HCT116 (cell line): ENCODE results near the gene EEF1AKMT4. TPM values are rescaled to one million over a fixed set of nuclear protein-coding genes. Genes with fewer than 3 reads are reported as not detected.
A peak's percentile ranks its signal among the peaks of the same experiment; 100 is the strongest.

Experiments used
- ATAC-seq: fragments of 200-7000 bp; cut with Tn5 transposase; 2 replicates; pipeline ENCODE4 v1.9.1; 2020; ENCODE audit warnings: mild to moderate bottlenecking, moderate library complexity
- Bru-seq: library from RNA; stranded (reverse); fragments of 400-500 nt; gene quantifications from one replicate; lab custom pipeline; 2021; lab: Mats Ljungman, UMichigan
- BruChase-seq, 2 experiments: library from RNA; stranded (reverse); fragments of 400-500 nt; gene quantifications; one replicate each; lab custom pipeline; 2021; lab: Mats Ljungman, UMichigan
- BruUV-seq: library from RNA; stranded (reverse); fragments of 400-500 nt; replicated peaks from 2 replicates; lab custom pipeline; 2021; lab: Mats Ljungman, UMichigan
- CTCF ChIA-PET: fragments of 300-600 bp; sonication (Branson Sonifier 250); formaldehyde crosslinking; loops from one replicate; lab custom pipeline; 2021; ENCODE audit warnings: antibody characterized with exemption; lab: Charles Lee
- POLR2A ChIA-PET: fragments of 300-600, 350-600 bp; sonication (Branson Sonifier 250); formaldehyde crosslinking; loops from one replicate; lab custom pipeline; 2021; ENCODE audit warnings: antibody characterized with exemption; lab: Charles Lee
- RAD21 ChIA-PET, 2 experiments: fragments of 300-600 bp; sonication (Branson Sonifier 250); formaldehyde crosslinking; loops; one replicate each; lab custom pipeline; 2023; ENCODE audit warnings: low total read pairs in 2 of 2; ENCODE audit not compliant: uncharacterized antibody in 2 of 2, unreplicated experiment in 2 of 2, low non-redundant PET in 1 of 2; lab: Charles Lee
- DNase-seq: peaks from one replicate; pipeline ENCODE4 v3.0.0-alpha.2; 2010; ENCODE audit warnings: low read depth, low spot score
- H2AFZ ChIP-seq: fragments of 200-600 bp; shearing (Covaris generic), sonication (generic); 2 replicates; pipeline ENCODE4 v1.6.1; 2017; ENCODE audit warnings: low read depth, mixed run types, mixed read lengths, antibody characterized with exemption, low read length; ENCODE audit not compliant: poor library complexity, severe bottlenecking
- H3K27ac ChIP-seq: 2 replicates; pipeline ENCODE4 v1.5.1; 2012; ENCODE audit warnings: low read depth, low read length
- H3K27me3 ChIP-seq: fragments of 200-600 bp; sonication (generic); 2 replicates; pipeline ENCODE4 v1.6.1; 2016; ENCODE audit warnings: mixed run types, low read length, mixed read lengths; ENCODE audit not compliant: insufficient read depth
- H3K36me3 ChIP-seq, 2 experiments: fragments of 200-500 bp in 1 of 2; fragments of 200-600 bp in 1 of 2; sonication (Bioruptor generic) in 1 of 2; sonication (generic) in 1 of 2; 2 replicates each; pipeline versions ENCODE4 v1.5.1 to v1.6.1; 2014 to 2016; ENCODE audit warnings: low read length in 2 of 2, inconsistent platforms in 1 of 2, mixed read lengths in 1 of 2, mixed run types in 1 of 2; ENCODE audit not compliant: insufficient read depth in 2 of 2, control insufficient read depth in 1 of 2
- H3K4me1 ChIP-seq, 2 experiments: fragments of 200-600 bp in 1 of 2; sonication (generic) in 1 of 2; 2 replicates each; pipeline versions ENCODE4 v1.5.1 to v1.6.1; 2012 to 2017; ENCODE audit warnings: low read length in 2 of 2, inconsistent platforms in 1 of 2, mild to moderate bottlenecking in 1 of 2, mixed read lengths in 1 of 2, mixed run types in 1 of 2, moderate library complexity in 1 of 2; ENCODE audit not compliant: insufficient read depth in 2 of 2, control insufficient read depth in 1 of 2
- H3K4me2 ChIP-seq: fragments of 200-600 bp; sonication (generic); 2 replicates; pipeline ENCODE4 v1.6.1; 2017; ENCODE audit warnings: mixed run types, low read length, mixed read lengths
- H3K4me3 ChIP-seq, 2 experiments: fragments of 200-600 bp in 1 of 2; sonication (generic) in 1 of 2; replicated peaks in 1 of 2; 2 replicates each; pipeline ENCODE4 v1.5.1; 2011 to 2016; ENCODE audit warnings: low read length in 2 of 2, control low read depth in 1 of 2, low read depth in 1 of 2, mild to moderate bottlenecking in 1 of 2, mixed read lengths in 1 of 2, mixed run types in 1 of 2
- H3K79me2 ChIP-seq: fragments of 200-600 bp; sonication (generic); 2 replicates; pipeline ENCODE4 v1.6.1; 2017; ENCODE audit warnings: mild to moderate bottlenecking, mixed run types, low read length, moderate library complexity, mixed read lengths; ENCODE audit not compliant: insufficient read depth
- H3K9ac ChIP-seq: fragments of 200-600 bp; sonication (generic); 2 replicates; pipeline ENCODE4 v1.6.1; 2016; ENCODE audit warnings: low read length, mixed read lengths
- H3K9me2 ChIP-seq: fragments of 200-600 bp; sonication (generic), shearing (Covaris generic); 2 replicates; pipeline ENCODE4 v1.6.1; 2017; ENCODE audit warnings: mixed run types, mild to moderate bottlenecking, moderate library complexity; ENCODE audit not compliant: insufficient read depth
- H3K9me3 ChIP-seq, 2 experiments: fragments of 200-500 bp in 1 of 2; fragments of 200-600 bp in 1 of 2; sonication (Bioruptor generic) in 1 of 2; sonication (generic) in 1 of 2; 2 replicates each; pipeline ENCODE4 v1.6.1; 2014 to 2017; ENCODE audit warnings: low read length in 2 of 2, mixed read lengths in 2 of 2, inconsistent platforms in 1 of 2, low read depth in 1 of 2, mild to moderate bottlenecking in 1 of 2, mixed run types in 1 of 2, moderate library complexity in 1 of 2; ENCODE audit not compliant: control insufficient read depth in 1 of 2, insufficient read depth in 1 of 2
- H4K20me1 ChIP-seq: fragments of 200-600 bp; sonication (generic), shearing (Covaris generic); 2 replicates; pipeline ENCODE4 v1.6.1; 2017; ENCODE audit warnings: mixed run types, mild to moderate bottlenecking, moderate library complexity; ENCODE audit not compliant: insufficient read depth
- ATF3 ChIP-seq: IDR thresholded peaks from 2 replicates; pipeline ENCODE4 v1.6.1; 2012
- CBX3 ChIP-seq: IDR thresholded peaks from 2 replicates; pipeline ENCODE4 v1.6.1; 2012; ENCODE audit warnings: low read depth
- CTCF ChIP-seq, 3 experiments: fragments of 200-600 bp in 1 of 3; sonication (generic) in 1 of 3; IDR thresholded peaks in 2 of 3; conservative IDR thresholded peaks in 1 of 3; 2 replicates each; pipeline ENCODE4 v1.5.1; 2012 to 2017; ENCODE audit warnings: low read depth in 2 of 3, low read length in 2 of 3, antibody characterized with exemption in 1 of 3, borderline replicate concordance in 1 of 3, control low read depth in 1 of 3, mild to moderate bottlenecking in 1 of 3, mixed read lengths in 1 of 3, mixed run types in 1 of 3, moderate library complexity in 1 of 3; ENCODE audit not compliant: insufficient read depth in 1 of 3
- EZH2phosphoT487 ChIP-seq: fragments of 200-600 bp; IDR thresholded peaks from 2 replicates; pipeline ENCODE4 v1.6.1; 2018; ENCODE audit warnings: antibody characterized with exemption, borderline replicate concordance
- JUND ChIP-seq: IDR thresholded peaks from 2 replicates; pipeline ENCODE4 v1.6.1; 2012
- MAX ChIP-seq: IDR thresholded peaks from 2 replicates; pipeline ENCODE4 v1.6.1; 2012
- POLR2A ChIP-seq: IDR thresholded peaks from 2 replicates; pipeline ENCODE4 v1.7.0; 2011; ENCODE audit warnings: borderline replicate concordance; ENCODE audit not compliant: insufficient read depth, insufficient read length; ENCODE audit errors: extremely low read depth
- POLR2AphosphoS5 ChIP-seq: IDR thresholded peaks from 2 replicates; pipeline ENCODE4 v1.6.1; 2011; ENCODE audit warnings: mild to moderate bottlenecking, low read depth, low read length, moderate library complexity
- RAD21 ChIP-seq: IDR thresholded peaks from 2 replicates; pipeline ENCODE4 v1.6.1; 2012; ENCODE audit warnings: low read depth, mild to moderate bottlenecking
- YY1 ChIP-seq: IDR thresholded peaks from 2 replicates; pipeline ENCODE4 v1.6.1; 2011; ENCODE audit warnings: low read length, low read depth, moderate library complexity, mild to moderate bottlenecking; ENCODE audit not compliant: insufficient replicate concordance; ENCODE audit errors: extremely low read depth
- ZBTB33 ChIP-seq: IDR thresholded peaks from 2 replicates; pipeline ENCODE4 v1.6.1; 2011; ENCODE audit warnings: mild to moderate bottlenecking, low read length, moderate library complexity; ENCODE audit not compliant: insufficient replicate concordance; ENCODE audit errors: extremely low read depth
- ZFX ChIP-seq: fragments of 450-650 bp; IDR thresholded peaks from 2 replicates; pipeline ENCODE4 v1.6.1; 2017
- intact Hi-C: fragments of 100-400 bp; cut with micrococcal nuclease; formaldehyde crosslinking; loops from 2 replicates; pipeline ENCODE4 v1.10.0; 2022
- long read RNA-seq: library from polyadenylated mRNA; unstranded; transcript quantifications from one replicate; pipeline ENCODE4 v2.0.0, GENCODE V29; 2021; ENCODE audit not compliant: unreplicated experiment
- polyA plus RNA-seq: library from polyadenylated mRNA; unstranded; fragments of >200 nt; gene quantifications from 2 replicates; pipeline ENCODE4 v1.2.1, GENCODE V29; 2012; ENCODE audit warnings: missing spikeins
- total RNA-seq: library from RNA; stranded (reverse); gene quantifications from one replicate; pipeline ENCODE4 v1.2.1, GENCODE V29; 2021; ENCODE audit not compliant: unreplicated experiment

EEF1AKMT4 gene
- total RNA-seq (10.5 TPM), Bru-seq, nascent RNA (percentile 65 among the genes with signal in this experiment), BruChase-seq, experiment 1, labeled RNA remaining after a 6-hour chase (percentile 69 among the genes with signal in this experiment), BruChase-seq, experiment 2, labeled RNA remaining after a 2-hour chase (percentile 69 among the genes with signal in this experiment)
- polyA plus RNA-seq: 13.2 and 14.2 TPM in 2 replicates
- long read RNA-seq, transcript EEF1AKMT4-201 (3 exons, 1,823 nt): major isoform, 19 of 23 reads
- long read RNA-seq, partial matches to known transcripts: 1 of 23 reads
- long read RNA-seq, other reads (novel, unspliced or antisense): 3 of 23 reads

GRCh38 chr3:184249412-184250166 is at the start of gene EEF1AKMT4:
Gene EEF1AKMT4, plus strand, starts transcription at chr3:184249672. Its CDS starts 23 bp downstream, at chr3:184249695.
- ATAC-seq: peak; percentile 87
- peaks cover 60% of the 10 kb centered on the region for H3K79me2 ChIP-seq
- H3K9me2 ChIP-seq: no peaks in the 10 kb centered on the region
- peak within 1 kb of the TSS; percentile 99 for H3K4me2 ChIP-seq
- H3K36me3 ChIP-seq: peaks cover 6 to 16% of the 10 kb centered on the region in 2 experiments; a peak in 2 of 4 replicates
- intact Hi-C loops: loop anchor here (1.0 to 2.0 kb wide), 4 partner anchors 35 to 105 kb away; no protein-coding TSS in a partner anchor
- RAD21 ChIA-PET: no interaction called here
- peak within 1 kb of the TSS; percentile 93 for H3K27ac ChIP-seq
- H3K9ac ChIP-seq: peak within 1 kb of the TSS; percentile 99
- no peaks in the 10 kb centered on the region for H3K27me3 ChIP-seq
- H2AFZ ChIP-seq: peak within 1 kb of the TSS; percentile 62
- H3K9me3 ChIP-seq: no peaks in the 10 kb centered on the region
- POLR2A ChIA-PET: no interaction called here
- TF ChIP-seq CBX3 (no peak), POLR2AphosphoS5 (peak; percentile 76), JUND (no peak), RAD21 (no peak), POLR2A (peak; percentile 64), ZFX (peak; percentile 83; the same call in 1 of the 2 replicates), ZBTB33 (peak; percentile 27), YY1 (peak; percentile 84), MAX (no peak), EZH2phosphoT487 (no peak), CTCF (IDR thresholded peaks at IDR 0.05 in 2 of 3, conservative IDR thresholded peaks at IDR 0.05 in 1 of 3; ENCODE audit: borderline replicate concordance in 1 of 3, insufficient read depth in 1 of 3, low read depth in 2 of 3, low read length in 2 of 3) (peak in 2 of 3 experiments; percentile 37 to 52; a peak in 4 of 6 replicates), ATF3 (no peak)
- TSS peak; percentile 51 for BruUV-seq
- peak; percentile 99 for DNase-seq
- H4K20me1 ChIP-seq: no peaks in the 10 kb centered on the region
- CTCF ChIA-PET: interaction anchor here (0.7 to 1.1 kb wide), 9 partner anchors 9 to 354 kb away, joined by 3 to 7 read pairs (median 4); no protein-coding TSS in a partner anchor
- H3K4me3 ChIP-seq: peak within 1 kb of the TSS; percentile 89 to 100
- peaks cover 3 to 9% of the 10 kb centered on the region in 2 experiments; a peak in 2 of 4 replicates for H3K4me1 ChIP-seq
